Vagina (tissue), 2 donors: ENCODE measurements around the gene ANKRD29.

ENCODE experiments used
- POLR2A ChIP-seq, 2 donors: fragments of 450-650 bp; IDR thresholded peaks; one replicate each; pipeline ENCODE4 v1.6.1; 2017; ENCODE audit warnings: antibody characterized with exemption in 2 of 2, mild to moderate bottlenecking in 2 of 2, moderate library complexity in 2 of 2
- POLR2AphosphoS5 ChIP-seq, 2 donors: sonication (generic); formaldehyde crosslinking; IDR thresholded peaks; one replicate each; pipeline ENCODE4 v1.9.0; 2017; ENCODE audit warnings: antibody characterized with exemption in 2 of 2, mild to moderate bottlenecking in 2 of 2, low read depth in 1 of 2; ENCODE audit not compliant: insufficient read depth in 1 of 2
- TF ChIP-seq, protein P1 (sequence below), 3 experiments: fragments of 450-650 bp in 2 of 3; fragments of 200-600 bp in 1 of 3; sonication (generic) in 1 of 3; IDR thresholded peaks; one replicate each; pipeline ENCODE4 v1.5.1; 2017 to 2019; ENCODE audit warnings: antibody characterized with exemption in 3 of 3, mild to moderate bottlenecking in 2 of 3, moderate library complexity in 2 of 3

DNA sequence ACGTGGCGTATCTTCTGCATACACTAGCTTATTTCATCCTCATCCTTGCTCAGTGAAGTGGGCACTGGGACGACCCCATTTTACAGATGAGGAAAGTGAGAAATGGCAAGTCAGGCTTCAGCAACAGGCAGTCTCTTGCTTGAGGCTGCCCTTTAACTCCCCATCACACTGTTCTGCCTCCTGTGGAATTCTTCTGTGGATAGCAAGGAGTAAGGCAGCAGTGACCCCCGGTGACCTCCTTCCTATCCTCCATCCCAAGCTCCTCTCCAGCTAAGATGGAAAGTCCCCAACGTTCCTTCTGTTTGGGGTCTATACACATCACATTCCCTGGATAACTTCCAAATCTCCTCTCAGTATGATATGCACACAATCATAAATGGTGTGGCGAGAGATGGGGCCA is 10.5 kb downstream of the ANKRD29 start:
- TF ChIP-seq, protein P1, sequence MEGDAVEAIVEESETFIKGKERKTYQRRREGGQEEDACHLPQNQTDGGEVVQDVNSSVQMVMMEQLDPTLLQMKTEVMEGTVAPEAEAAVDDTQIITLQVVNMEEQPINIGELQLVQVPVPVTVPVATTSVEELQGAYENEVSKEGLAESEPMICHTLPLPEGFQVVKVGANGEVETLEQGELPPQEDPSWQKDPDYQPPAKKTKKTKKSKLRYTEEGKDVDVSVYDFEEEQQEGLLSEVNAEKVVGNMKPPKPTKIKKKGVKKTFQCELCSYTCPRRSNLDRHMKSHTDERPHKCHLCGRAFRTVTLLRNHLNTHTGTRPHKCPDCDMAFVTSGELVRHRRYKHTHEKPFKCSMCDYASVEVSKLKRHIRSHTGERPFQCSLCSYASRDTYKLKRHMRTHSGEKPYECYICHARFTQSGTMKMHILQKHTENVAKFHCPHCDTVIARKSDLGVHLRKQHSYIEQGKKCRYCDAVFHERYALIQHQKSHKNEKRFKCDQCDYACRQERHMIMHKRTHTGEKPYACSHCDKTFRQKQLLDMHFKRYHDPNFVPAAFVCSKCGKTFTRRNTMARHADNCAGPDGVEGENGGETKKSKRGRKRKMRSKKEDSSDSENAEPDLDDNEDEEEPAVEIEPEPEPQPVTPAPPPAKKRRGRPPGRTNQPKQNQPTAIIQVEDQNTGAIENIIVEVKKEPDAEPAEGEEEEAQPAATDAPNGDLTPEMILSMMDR (IDR thresholded peaks at IDR 0.05): no peak
- no peak for TF ChIP-seq POLR2A (IDR thresholded peaks at IDR 0.05)
- TF ChIP-seq POLR2AphosphoS5 (IDR thresholded peaks at IDR 0.05; ENCODE audit: insufficient read depth in 1 of 2, low read depth in 1 of 2): no peak
